Nephron (organoid): ENCODE data around the gene FAM110A.

ENCODE experiments used
- H3K27ac Mint-ChIP-seq, 3 experiments: 2 replicates each; pipeline ENCODE4 v1.8.0; 2020; ENCODE audit warnings: mixed read lengths in 3 of 3, mild to moderate bottlenecking in 2 of 3, moderate library complexity in 1 of 3
- H3K27me3 Mint-ChIP-seq: 2 replicates; pipeline ENCODE4 v1.8.0; 2021; ENCODE audit warnings: low read depth, mild to moderate bottlenecking, moderate library complexity, mixed read lengths
- H3K36me3 Mint-ChIP-seq: 2 replicates; pipeline ENCODE4 v1.8.0; 2020; ENCODE audit warnings: low read depth, mixed read lengths
- H3K4me1 Mint-ChIP-seq: 2 replicates; pipeline ENCODE4 v1.8.0; 2020; ENCODE audit warnings: mixed read lengths
- H3K4me3 Mint-ChIP-seq, 3 experiments: 2 replicates each; pipeline ENCODE4 v1.8.0; 2020; ENCODE audit warnings: mild to moderate bottlenecking in 3 of 3, mixed read lengths in 3 of 3, moderate library complexity in 2 of 3
- H3K9me3 Mint-ChIP-seq: 2 replicates; pipeline ENCODE4 v1.8.0; 2020; ENCODE audit warnings: mixed read lengths
- TF ChIP-seq, protein P1 (sequence below), 3 experiments: fragments of 200-600 bp; sonication (generic); IDR thresholded peaks; one replicate each; pipeline ENCODE4 v1.5.0; 2021; ENCODE audit warnings: antibody characterized with exemption in 3 of 3; ENCODE audit not compliant: unreplicated experiment in 3 of 3

FAM110A gene

DNA sequence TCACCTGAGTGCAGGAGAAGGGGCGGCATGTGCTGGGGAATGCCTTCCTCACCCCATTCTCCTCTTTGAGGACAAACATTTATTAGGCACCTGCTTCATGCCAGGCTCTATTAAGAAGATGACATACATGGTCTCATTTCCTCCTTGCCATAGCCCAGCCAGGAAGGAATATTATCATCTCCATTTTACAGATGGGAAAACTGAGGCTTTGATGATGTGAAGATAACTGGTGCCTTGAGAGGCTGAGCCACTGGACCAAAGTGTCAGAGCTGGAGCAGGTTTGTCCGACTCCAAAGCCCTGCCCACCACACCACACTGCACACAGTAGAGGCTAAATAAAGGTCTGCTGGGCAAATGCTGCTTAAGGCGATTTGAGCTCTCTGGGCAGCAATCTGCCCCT, 37.2 kb downstream of the FAM110A start:
- Mint-ChIP-seq H3K27ac (no peak overlapping the region), H3K4me3 (no peak overlapping the region), H3K4me1 (no peaks in the 10 kb centered on the region), H3K27me3 (peaks cover 40% of the 10 kb centered on the region), H3K9me3 (no peaks in the 10 kb centered on the region), H3K36me3 (no peaks in the 10 kb centered on the region)
- TF ChIP-seq, protein P1, sequence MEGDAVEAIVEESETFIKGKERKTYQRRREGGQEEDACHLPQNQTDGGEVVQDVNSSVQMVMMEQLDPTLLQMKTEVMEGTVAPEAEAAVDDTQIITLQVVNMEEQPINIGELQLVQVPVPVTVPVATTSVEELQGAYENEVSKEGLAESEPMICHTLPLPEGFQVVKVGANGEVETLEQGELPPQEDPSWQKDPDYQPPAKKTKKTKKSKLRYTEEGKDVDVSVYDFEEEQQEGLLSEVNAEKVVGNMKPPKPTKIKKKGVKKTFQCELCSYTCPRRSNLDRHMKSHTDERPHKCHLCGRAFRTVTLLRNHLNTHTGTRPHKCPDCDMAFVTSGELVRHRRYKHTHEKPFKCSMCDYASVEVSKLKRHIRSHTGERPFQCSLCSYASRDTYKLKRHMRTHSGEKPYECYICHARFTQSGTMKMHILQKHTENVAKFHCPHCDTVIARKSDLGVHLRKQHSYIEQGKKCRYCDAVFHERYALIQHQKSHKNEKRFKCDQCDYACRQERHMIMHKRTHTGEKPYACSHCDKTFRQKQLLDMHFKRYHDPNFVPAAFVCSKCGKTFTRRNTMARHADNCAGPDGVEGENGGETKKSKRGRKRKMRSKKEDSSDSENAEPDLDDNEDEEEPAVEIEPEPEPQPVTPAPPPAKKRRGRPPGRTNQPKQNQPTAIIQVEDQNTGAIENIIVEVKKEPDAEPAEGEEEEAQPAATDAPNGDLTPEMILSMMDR (IDR thresholded peaks at IDR 0.05; ENCODE audit: unreplicated experiment in 3 of 3), result no peak

DNA sequence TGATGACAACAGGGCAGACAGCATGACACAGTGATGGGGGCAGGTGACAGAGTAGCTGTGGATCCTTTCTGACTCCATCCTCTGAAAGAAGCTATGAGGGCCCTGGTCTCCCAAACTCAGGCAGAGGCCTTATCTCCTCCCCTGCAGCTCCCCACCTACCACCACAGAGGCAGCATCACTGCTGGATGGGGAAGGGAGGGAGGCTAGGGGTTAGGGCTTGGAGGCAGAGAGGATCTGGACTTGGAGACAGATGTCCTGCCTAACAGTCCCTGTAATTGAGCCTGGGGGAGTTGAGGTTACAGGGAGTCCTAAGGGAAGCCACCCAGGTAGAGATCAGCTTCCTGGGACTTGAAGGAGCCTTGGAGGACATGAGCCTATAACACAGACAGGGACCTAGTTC, 37.9 kb downstream of the FAM110A start:
- H3K36me3 Mint-ChIP-seq, result no peaks in the 10 kb centered on the region
- no peaks in the 10 kb centered on the region for H3K9me3 Mint-ChIP-seq

DNA sequence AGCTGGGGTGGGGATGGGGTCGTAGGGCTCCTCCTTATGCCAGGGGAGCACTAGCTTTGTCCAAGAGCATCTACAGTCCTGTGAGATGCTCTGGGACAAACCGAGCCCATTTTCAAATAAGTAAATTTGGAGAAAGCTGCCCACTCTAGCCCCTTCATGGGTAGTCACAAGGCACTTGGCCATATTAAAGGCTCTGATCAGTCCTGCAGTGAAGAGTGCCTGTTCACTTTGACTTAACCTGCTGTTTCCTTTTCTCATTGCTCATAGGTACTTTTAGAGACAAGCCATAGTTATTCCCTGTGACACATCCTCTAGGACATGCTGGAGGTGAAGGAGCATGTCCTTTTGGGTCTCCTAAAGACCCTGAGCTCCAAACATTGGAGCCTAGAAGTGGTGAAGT, 38.4 kb downstream of the FAM110A start:
- H3K27me3 Mint-ChIP-seq, result peaks cover 34% of the 10 kb centered on the region
- H3K9me3 Mint-ChIP-seq, result no peaks in the 10 kb centered on the region
- H3K4me3 Mint-ChIP-seq, result no peak overlapping the region
- H3K4me1 Mint-ChIP-seq, result no peaks in the 10 kb centered on the region
- no peaks in the 10 kb centered on the region for H3K36me3 Mint-ChIP-seq
- TF ChIP-seq, protein P1 (IDR thresholded peaks at IDR 0.05; ENCODE audit: unreplicated experiment in 3 of 3), result no peak
- H3K27ac Mint-ChIP-seq, result no peak overlapping the region

More for the DNA sequence above, 37.9 kb downstream of the FAM110A start:
- no peak overlapping the region for H3K4me3 Mint-ChIP-seq
- peaks cover 33% of the 10 kb centered on the region for H3K27me3 Mint-ChIP-seq
- no peaks in the 10 kb centered on the region for H3K4me1 Mint-ChIP-seq
- TF ChIP-seq, protein P1 (IDR thresholded peaks at IDR 0.05; ENCODE audit: unreplicated experiment in 3 of 3), result no peak
- no peak overlapping the region for H3K27ac Mint-ChIP-seq

GRCh38 chr20:872855-873520, 39.5 kb downstream of the FAM110A start:
- no peaks in the 10 kb centered on the region for H3K36me3 Mint-ChIP-seq
- TF ChIP-seq, protein P1 (IDR thresholded peaks at IDR 0.05; ENCODE audit: unreplicated experiment in 3 of 3), result no peak
- H3K4me3 Mint-ChIP-seq, result no peak overlapping the region
- H3K27me3 Mint-ChIP-seq, result peaks cover 31% of the 10 kb centered on the region
- no peak overlapping the region for H3K27ac Mint-ChIP-seq
- H3K9me3 Mint-ChIP-seq, result no peaks in the 10 kb centered on the region
- no peaks in the 10 kb centered on the region for H3K4me1 Mint-ChIP-seq

- H3K36me3 Mint-ChIP-seq, result no peaks in the 10 kb centered on the region
- H3K9me3 Mint-ChIP-seq, result no peaks in the 10 kb centered on the region
- peaks cover 26% of the 10 kb centered on the region for H3K27me3 Mint-ChIP-seq
- no peak overlapping the region for H3K27ac Mint-ChIP-seq
- no peaks in the 10 kb centered on the region for H3K4me1 Mint-ChIP-seq
- H3K4me3 Mint-ChIP-seq, result no peak overlapping the region
- TF ChIP-seq, protein P1 (IDR thresholded peaks at IDR 0.05; ENCODE audit: unreplicated experiment in 3 of 3), result no peak
These were observed 40.5 kb downstream of the FAM110A start for GRCh38 chr20:873875-874607.
